ENCODE data around the gene FNDC10. TPM values are rescaled to one million over a fixed set of nuclear protein-coding genes. Genes with fewer than 3 reads are reported as not detected.
A peak's percentile ranks its signal among the peaks of the same experiment; 100 is the strongest.

Gene FNDC10
- total and polyA plus RNA-seq, 8 donors: 0.28 to 2.4 (median 1.1) TPM

- no peaks in the 10 kb centered on the region for H3K9me3 ChIP-seq
- H3K27ac ChIP-seq: no peak overlapping the region
- intact Hi-C loops (cut with DNase I): no loop called here
- H3K36me3 ChIP-seq: no peaks in the 10 kb centered on the region
- no peak for TF ChIP-seq CTCF (IDR thresholded peaks at IDR 0.05)
- H3K4me1 ChIP-seq: peaks cover 5 to 11% (median 11%) of the 10 kb centered on the region in 3 donors
- FAIRE-seq: no peak
- no peak overlapping the region for H3K4me3 ChIP-seq
- WGBS, 2 donors: 75 to 78% methylated on average over 10 of the region's 10 CpGs
- no peak for ATAC-seq
- no peak for DNase-seq
- no peaks in the 10 kb centered on the region for H3K27me3 ChIP-seq
Observed at GRCh38 chr1:1552263-1552639, 47.7 kb downstream of the FNDC10 start.

GRCh38 chr1:1551524-1552262 is 48.2 kb downstream of the FNDC10 start:
- Histone ChIP-seq H3K36me3 (no peaks in the 10 kb centered on the region), H3K4me3 (no peak overlapping the region), H3K9me3 (no peaks in the 10 kb centered on the region), H3K27ac (peak overlapping the region in 1 of 4 donors; percentile 17), H3K27me3 (no peaks in the 10 kb centered on the region), H3K4me1 (peaks cover 5 to 11% (median 11%) of the 10 kb centered on the region in 3 donors)
- intact Hi-C loops (cut with DNase I): no loop called here
- FAIRE-seq (no peak), ATAC-seq (peak in 3 of 4 donors; percentile 10 to 27 (median 27)), DNase-seq (peak in 1 of 6 donors; percentile 42)
- 66 to 68% methylated on average over 33 of the region's 33 CpGs for WGBS, 2 donors
- TF ChIP-seq CTCF (IDR thresholded peaks at IDR 0.05): no peak

GRCh38 chr1:1550591-1551432 is 49.1 kb downstream of the FNDC10 start:
- H3K27ac ChIP-seq: peak overlapping the region in 1 of 4 donors; percentile 17
- TF ChIP-seq CTCF (IDR thresholded peaks at IDR 0.05): peak in 2 of 4 donors; percentile 18 to 28
- no peaks in the 10 kb centered on the region for H3K36me3 ChIP-seq
- FAIRE-seq: no peak
- no peaks in the 10 kb centered on the region for H3K27me3 ChIP-seq
- ATAC-seq: peak in 3 of 4 donors; percentile 44 to 70 (median 66)
- H3K4me3 ChIP-seq: no peak overlapping the region
- WGBS, 2 donors: 58 to 64% methylated on average over 13 to 15 of the region's 15 CpGs
- peaks cover 5 to 11% (median 11%) of the 10 kb centered on the region in 3 donors for H3K4me1 ChIP-seq
- peak in 1 of 6 donors; percentile 35 for DNase-seq
- H3K9me3 ChIP-seq: no peaks in the 10 kb centered on the region
- intact Hi-C loops (cut with DNase I): no loop called here

GRCh38 chr1:1550087-1550486 is 49.8 kb downstream of the FNDC10 start:
- Histone ChIP-seq H3K4me3 (no peak overlapping the region), H3K27me3 (no peaks in the 10 kb centered on the region), H3K27ac (no peak overlapping the region), H3K4me1 (peaks cover 5 to 11% (median 11%) of the 10 kb centered on the region in 3 donors), H3K9me3 (no peaks in the 10 kb centered on the region), H3K36me3 (no peaks in the 10 kb centered on the region)
- intact Hi-C loops (cut with DNase I): no loop called here
- DNase-seq: no peak
- no peak for ATAC-seq
- WGBS, 2 donors: 81 to 82% methylated on average over 7 of the region's 7 CpGs
- FAIRE-seq: no peak
- no peak for TF ChIP-seq CTCF (IDR thresholded peaks at IDR 0.05)

Data from pancreas (tissue), 10 donors.